ENCODE measurements around the gene LAPTM5. TPM values are rescaled to one million over a fixed set of nuclear protein-coding genes. Genes with fewer than 3 reads are reported as not detected.

The LAPTM5 gene
- total and polyA plus RNA-seq, 2 of the 13 experiments (the other 11 are each of a cell fraction or from before 2014, with no cell fraction given), result 0.41 to 0.86 TPM

DNA sequence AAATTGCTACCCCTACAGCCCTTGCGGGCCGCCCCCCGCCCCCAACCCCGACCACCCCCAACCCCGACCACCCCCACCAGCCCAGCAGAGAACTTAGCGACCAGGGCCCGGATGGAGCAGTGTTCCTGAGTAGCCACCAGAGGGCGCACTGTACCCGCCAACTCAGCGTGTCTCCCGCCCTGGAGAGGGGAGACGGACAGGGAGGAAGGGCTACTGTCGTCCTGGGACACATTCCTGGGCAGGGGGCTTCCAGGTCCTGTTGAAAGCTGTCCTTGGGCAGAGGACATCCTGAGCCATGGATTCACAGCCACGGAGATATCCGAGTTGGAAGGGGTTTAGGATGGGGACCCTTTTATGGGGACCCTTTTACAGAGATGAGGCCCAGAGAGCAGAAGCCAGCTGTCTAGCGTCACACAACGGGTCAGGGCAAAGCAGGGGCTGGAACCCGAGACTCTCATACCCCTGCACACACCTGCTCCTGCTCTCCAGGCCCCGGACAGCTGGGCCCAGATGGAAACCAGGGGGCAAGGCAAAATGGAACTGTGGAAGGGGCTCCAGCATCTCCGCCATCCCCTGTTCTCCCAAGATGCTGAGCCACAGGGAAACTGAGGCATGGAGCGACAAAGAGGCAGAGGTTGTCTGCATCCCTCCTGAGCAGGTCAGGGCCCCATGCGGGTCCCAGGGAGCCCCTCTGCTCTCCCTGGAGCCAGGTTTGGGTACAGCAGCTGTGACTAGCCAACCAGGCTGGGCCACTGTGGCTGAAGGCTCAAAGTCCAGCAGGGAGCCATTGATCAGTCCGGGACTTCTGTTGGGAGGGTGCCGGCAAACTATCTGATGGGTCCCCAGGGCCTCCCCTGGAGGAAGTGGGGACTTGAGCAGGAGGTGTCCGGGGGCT, 25.0 kb upstream of the LAPTM5 start (continued):
- TF ChIP-seq, protein P1, sequence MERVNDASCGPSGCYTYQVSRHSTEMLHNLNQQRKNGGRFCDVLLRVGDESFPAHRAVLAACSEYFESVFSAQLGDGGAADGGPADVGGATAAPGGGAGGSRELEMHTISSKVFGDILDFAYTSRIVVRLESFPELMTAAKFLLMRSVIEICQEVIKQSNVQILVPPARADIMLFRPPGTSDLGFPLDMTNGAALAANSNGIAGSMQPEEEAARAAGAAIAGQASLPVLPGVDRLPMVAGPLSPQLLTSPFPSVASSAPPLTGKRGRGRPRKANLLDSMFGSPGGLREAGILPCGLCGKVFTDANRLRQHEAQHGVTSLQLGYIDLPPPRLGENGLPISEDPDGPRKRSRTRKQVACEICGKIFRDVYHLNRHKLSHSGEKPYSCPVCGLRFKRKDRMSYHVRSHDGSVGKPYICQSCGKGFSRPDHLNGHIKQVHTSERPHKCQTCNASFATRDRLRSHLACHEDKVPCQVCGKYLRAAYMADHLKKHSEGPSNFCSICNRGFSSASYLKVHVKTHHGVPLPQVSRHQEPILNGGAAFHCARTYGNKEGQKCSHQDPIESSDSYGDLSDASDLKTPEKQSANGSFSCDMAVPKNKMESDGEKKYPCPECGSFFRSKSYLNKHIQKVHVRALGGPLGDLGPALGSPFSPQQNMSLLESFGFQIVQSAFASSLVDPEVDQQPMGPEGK (CRISPR knock-in tag; IDR thresholded peaks at IDR 0.05), result peak; percentile 56
- TF ChIP-seq MYC (CRISPR knock-in tag; IDR thresholded peaks at IDR 0.05; ENCODE audit: borderline replicate concordance) (no peak), FOSL2 (CRISPR knock-in tag; IDR thresholded peaks at IDR 0.05) (peak; percentile 20; the same call in 1 of the 2 replicates), ZFY (CRISPR knock-in tag; IDR thresholded peaks at IDR 0.05) (peak; percentile 28; the same call in 1 of the 2 replicates), CHD2 (IDR thresholded peaks at IDR 0.05; ENCODE audit: low read depth, low read length) (0 out of 2 replicates have a peak, but pooled peaks have one; percentile 28), YY1 (IDR thresholded peaks at IDR 0.05; ENCODE audit: insufficient read depth, insufficient replicate concordance, low read depth, low read length) (peak; percentile 59), EZH2 (conservative IDR thresholded peaks at IDR 0.05; ENCODE audit: low read depth, low read length) (no peak), KAT8 (CRISPR knock-in tag; IDR thresholded peaks at IDR 0.05) (peak; percentile 23; the same call in 1 of the 2 replicates), ZMYM4 (CRISPR knock-in tag; IDR thresholded peaks at IDR 0.05) (peak; percentile 59), U2AF2 (IDR thresholded peaks at IDR 0.05; ENCODE audit: low read depth, low read length) (0 out of 2 replicates have a peak, but pooled peaks have one; percentile 22), NR2F6 (IDR thresholded peaks at IDR 0.05) (no peak; the same call in 1 of the 2 replicates), NR2F6 (CRISPR knock-in tag; IDR thresholded peaks at IDR 0.05) (0 out of 2 replicates have a peak, but pooled peaks have one; percentile 23), RBAK (CRISPR knock-in tag; IDR thresholded peaks at IDR 0.05) (no peak)
- TF ChIP-seq, protein P2, sequence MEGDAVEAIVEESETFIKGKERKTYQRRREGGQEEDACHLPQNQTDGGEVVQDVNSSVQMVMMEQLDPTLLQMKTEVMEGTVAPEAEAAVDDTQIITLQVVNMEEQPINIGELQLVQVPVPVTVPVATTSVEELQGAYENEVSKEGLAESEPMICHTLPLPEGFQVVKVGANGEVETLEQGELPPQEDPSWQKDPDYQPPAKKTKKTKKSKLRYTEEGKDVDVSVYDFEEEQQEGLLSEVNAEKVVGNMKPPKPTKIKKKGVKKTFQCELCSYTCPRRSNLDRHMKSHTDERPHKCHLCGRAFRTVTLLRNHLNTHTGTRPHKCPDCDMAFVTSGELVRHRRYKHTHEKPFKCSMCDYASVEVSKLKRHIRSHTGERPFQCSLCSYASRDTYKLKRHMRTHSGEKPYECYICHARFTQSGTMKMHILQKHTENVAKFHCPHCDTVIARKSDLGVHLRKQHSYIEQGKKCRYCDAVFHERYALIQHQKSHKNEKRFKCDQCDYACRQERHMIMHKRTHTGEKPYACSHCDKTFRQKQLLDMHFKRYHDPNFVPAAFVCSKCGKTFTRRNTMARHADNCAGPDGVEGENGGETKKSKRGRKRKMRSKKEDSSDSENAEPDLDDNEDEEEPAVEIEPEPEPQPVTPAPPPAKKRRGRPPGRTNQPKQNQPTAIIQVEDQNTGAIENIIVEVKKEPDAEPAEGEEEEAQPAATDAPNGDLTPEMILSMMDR (CRISPR knock-in tag; IDR thresholded peaks at IDR 0.05), result peak; percentile 87
- TF ChIP-seq, protein P3, sequence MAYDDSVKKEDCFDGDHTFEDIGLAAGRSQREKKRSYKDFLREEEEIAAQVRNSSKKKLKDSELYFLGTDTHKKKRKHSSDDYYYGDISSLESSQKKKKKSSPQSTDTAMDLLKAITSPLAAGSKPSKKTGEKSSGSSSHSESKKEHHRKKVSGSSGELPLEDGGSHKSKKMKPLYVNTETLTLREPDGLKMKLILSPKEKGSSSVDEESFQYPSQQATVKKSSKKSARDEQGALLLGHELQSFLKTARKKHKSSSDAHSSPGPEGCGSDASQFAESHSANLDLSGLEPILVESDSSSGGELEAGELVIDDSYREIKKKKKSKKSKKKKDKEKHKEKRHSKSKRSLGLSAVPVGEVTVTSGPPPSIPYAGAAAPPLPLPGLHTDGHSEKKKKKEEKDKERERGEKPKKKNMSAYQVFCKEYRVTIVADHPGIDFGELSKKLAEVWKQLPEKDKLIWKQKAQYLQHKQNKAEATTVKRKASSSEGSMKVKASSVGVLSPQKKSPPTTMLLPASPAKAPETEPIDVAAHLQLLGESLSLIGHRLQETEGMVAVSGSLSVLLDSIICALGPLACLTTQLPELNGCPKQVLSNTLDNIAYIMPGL (CRISPR knock-in tag; IDR thresholded peaks at IDR 0.05; ENCODE audit: borderline replicate concordance in 1 of 2, low read depth in 1 of 2), result peak; percentile 17 to 34; a peak in 1 of 4 replicates
- TF ChIP-seq, protein P4, sequence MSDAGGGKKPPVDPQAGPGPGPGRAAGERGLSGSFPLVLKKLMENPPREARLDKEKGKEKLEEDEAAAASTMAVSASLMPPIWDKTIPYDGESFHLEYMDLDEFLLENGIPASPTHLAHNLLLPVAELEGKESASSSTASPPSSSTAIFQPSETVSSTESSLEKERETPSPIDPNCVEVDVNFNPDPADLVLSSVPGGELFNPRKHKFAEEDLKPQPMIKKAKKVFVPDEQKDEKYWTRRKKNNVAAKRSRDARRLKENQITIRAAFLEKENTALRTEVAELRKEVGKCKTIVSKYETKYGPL (CRISPR knock-in tag; IDR thresholded peaks at IDR 0.05), result no peak
- TF ChIP-seq, protein P5, sequence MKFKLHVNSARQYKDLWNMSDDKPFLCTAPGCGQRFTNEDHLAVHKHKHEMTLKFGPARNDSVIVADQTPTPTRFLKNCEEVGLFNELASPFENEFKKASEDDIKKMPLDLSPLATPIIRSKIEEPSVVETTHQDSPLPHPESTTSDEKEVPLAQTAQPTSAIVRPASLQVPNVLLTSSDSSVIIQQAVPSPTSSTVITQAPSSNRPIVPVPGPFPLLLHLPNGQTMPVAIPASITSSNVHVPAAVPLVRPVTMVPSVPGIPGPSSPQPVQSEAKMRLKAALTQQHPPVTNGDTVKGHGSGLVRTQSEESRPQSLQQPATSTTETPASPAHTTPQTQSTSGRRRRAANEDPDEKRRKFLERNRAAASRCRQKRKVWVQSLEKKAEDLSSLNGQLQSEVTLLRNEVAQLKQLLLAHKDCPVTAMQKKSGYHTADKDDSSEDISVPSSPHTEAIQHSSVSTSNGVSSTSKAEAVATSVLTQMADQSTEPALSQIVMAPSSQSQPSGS (CRISPR knock-in tag; IDR thresholded peaks at IDR 0.05), result 0 out of 2 replicates have a peak, but pooled peaks have one; percentile 12
- TF ChIP-seq, protein P6, sequence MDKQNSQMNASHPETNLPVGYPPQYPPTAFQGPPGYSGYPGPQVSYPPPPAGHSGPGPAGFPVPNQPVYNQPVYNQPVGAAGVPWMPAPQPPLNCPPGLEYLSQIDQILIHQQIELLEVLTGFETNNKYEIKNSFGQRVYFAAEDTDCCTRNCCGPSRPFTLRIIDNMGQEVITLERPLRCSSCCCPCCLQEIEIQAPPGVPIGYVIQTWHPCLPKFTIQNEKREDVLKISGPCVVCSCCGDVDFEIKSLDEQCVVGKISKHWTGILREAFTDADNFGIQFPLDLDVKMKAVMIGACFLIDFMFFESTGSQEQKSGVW (CRISPR knock-in tag; IDR thresholded peaks at IDR 0.05; ENCODE audit: borderline replicate concordance), result no peak

Data from HepG2 (cell line).